NCI-H2196 (cell line): ENCODE results near the gene CYP3A7.
"Not testable (repeated sequence)": the region's sequence is repeated elsewhere in the genome, so short reads cannot be mapped to it uniquely, and the experiment has no call there.

Source experiments
- DNase-seq: peaks from one replicate; lab custom pipeline; 2025; ENCODE audit not compliant: unreplicated experiment; lab: John Stamatoyannopoulos, UW

The CYP3A7 gene

GRCh38 chr7:99742737-99743394, 7.9 kb upstream of the CYP3A7 start:
- DNase-seq, result no peak

- DNase-seq, result no peak
These were observed 6.4 kb upstream of the CYP3A7 start for GRCh38 chr7:99741441-99741795.

GRCh38 chr7:99740573-99741440, 5.8 kb upstream of the CYP3A7 start:
- no peak for DNase-seq

- DNase-seq, result no peak
These were observed 4.9 kb upstream of the CYP3A7 start for GRCh38 chr7:99739699-99740572.

GRCh38 chr7:99737726-99738125, 2.7 kb upstream of the CYP3A7 start:
- no peak for DNase-seq

GRCh38 chr7:99736667-99737066, 1.7 kb upstream of the CYP3A7 start:
- DNase-seq, result not testable (repeated sequence)

- no peak for DNase-seq
These were observed 1.5 kb downstream of the CYP3A7 start for GRCh38 chr7:99733448-99733847.

- DNase-seq, result no peak
These were observed 2.0 kb downstream of the CYP3A7 start for GRCh38 chr7:99733003-99733402.

GRCh38 chr7:99731638-99732374, 3.2 kb downstream of the CYP3A7 start:
- no peak for DNase-seq

- DNase-seq, result no peak
These were observed 4.0 kb downstream of the CYP3A7 start for GRCh38 chr7:99730992-99731391.

- no peak for DNase-seq
These were observed 4.7 kb downstream of the CYP3A7 start for GRCh38 chr7:99730238-99730810.

GRCh38 chr7:99729486-99730237, 5.3 kb downstream of the CYP3A7 start:
- DNase-seq, result no peak

GRCh38 chr7:99728615-99729014, 6.4 kb downstream of the CYP3A7 start:
- DNase-seq, result no peak

- not testable (repeated sequence) for DNase-seq
These were observed 11.8 kb downstream of the CYP3A7 start for GRCh38 chr7:99723201-99723600.

- no peak for DNase-seq
These were observed 14.0 kb downstream of the CYP3A7 start for GRCh38 chr7:99720800-99721595.

GRCh38 chr7:99719996-99720769, 14.8 kb downstream of the CYP3A7 start:
- no peak for DNase-seq

GRCh38 chr7:99713995-99714570, 20.9 kb downstream of the CYP3A7 start:
- DNase-seq, result no peak
